Inflammatory macrophage treated with lipopolysaccharide for 1 hour (primary cell): ENCODE data around the gene FAM151B.
A peak's percentile ranks its signal among the peaks of the same experiment; 100 is the strongest.
"Not testable (repeated sequence)": the region's sequence is repeated elsewhere in the genome, so short reads cannot be mapped to it uniquely, and the experiment has no call there.

Source experiments
- DNase-seq, 2 donors: peaks; one replicate each; pipeline ENCODE4 v3.0.0-alpha.2; 2020 to 2022

Gene FAM151B

GRCh38 chr5:80487829-80488721 is at the start of gene FAM151B:
FAM151B (plus strand) TSS chr5:80488100; CDS start chr5:80488124, 24 bp downstream.
- DNase-seq: peak; percentile 81 to 85

- DNase-seq: no peak
Measured at GRCh38 chr5:80438739-80439138, 49.2 kb upstream of the FAM151B start.

GRCh38 chr5:80439213-80439612 is 48.7 kb upstream of the FAM151B start:
- no peak for DNase-seq

- no peak for DNase-seq
Measured at GRCh38 chr5:80442742-80443141, 45.2 kb upstream of the FAM151B start.

GRCh38 chr5:80453366-80453765 is 34.5 kb upstream of the FAM151B start:
- DNase-seq: no peak

- DNase-seq: no peak
Measured at GRCh38 chr5:80463269-80463668, 24.6 kb upstream of the FAM151B start.

- peak; percentile 86 to 87 for DNase-seq
Measured at GRCh38 chr5:80466669-80467485, 21.0 kb upstream of the FAM151B start.

- DNase-seq: peak; percentile 33 to 61
Measured at GRCh38 chr5:80468131-80468530, 19.8 kb upstream of the FAM151B start.

- DNase-seq: not testable (repeated sequence)
Measured at GRCh38 chr5:80470631-80471030, 17.3 kb upstream of the FAM151B start.

GRCh38 chr5:80474929-80475328 is 13.0 kb upstream of the FAM151B start:
- DNase-seq: no peak

GRCh38 chr5:80479713-80480112 is 8.2 kb upstream of the FAM151B start:
- no peak for DNase-seq

- no peak for DNase-seq
Measured at GRCh38 chr5:80480354-80480753, 7.5 kb upstream of the FAM151B start.

- DNase-seq: peak; percentile 39 to 68
Measured at GRCh38 chr5:80481019-80481893, 6.6 kb upstream of the FAM151B start.

- no peak for DNase-seq
Measured at GRCh38 chr5:80482578-80482977, 5.3 kb upstream of the FAM151B start.

GRCh38 chr5:80483636-80484232 is 4.2 kb upstream of the FAM151B start:
- DNase-seq: no peak

GRCh38 chr5:80487444-80487828 is 464 bp upstream of the FAM151B start:
- no peak for DNase-seq

- DNase-seq: no peak
Measured at GRCh38 chr5:80491296-80491695, 3.4 kb downstream of the FAM151B start.

GRCh38 chr5:80492741-80493140 is 4.8 kb downstream of the FAM151B start:
- DNase-seq: no peak

- not testable (repeated sequence) for DNase-seq
Measured at GRCh38 chr5:80493443-80493842, 5.5 kb downstream of the FAM151B start.

- DNase-seq: no peak
Measured at GRCh38 chr5:80495891-80496290, 8.0 kb downstream of the FAM151B start.

GRCh38 chr5:80502800-80503199 is 14.9 kb downstream of the FAM151B start:
- peak; percentile 42 to 57 for DNase-seq

GRCh38 chr5:80503641-80504040 is 15.7 kb downstream of the FAM151B start:
- peak; percentile 66 to 79 for DNase-seq
